MM.1S (cell line): ENCODE results near the gene VDAC1.

ENCODE experiments used
- EZH2 ChIP-seq: fragments of 300-600 bp; sonication (generic); optimal IDR thresholded peaks from 2 replicates; pipeline ENCODE3; 2017; ENCODE audit warnings: low read depth, mild to moderate bottlenecking, antibody characterized with exemption, low read length, mixed read lengths
- TF ChIP-seq, protein P1 (sequence below): fragments of 300-600 bp; sonication (generic); IDR thresholded peaks from 2 replicates; pipeline ENCODE4 v1.5.1; 2016; ENCODE audit warnings: antibody characterized with exemption, low read length, mixed read lengths

DNA sequence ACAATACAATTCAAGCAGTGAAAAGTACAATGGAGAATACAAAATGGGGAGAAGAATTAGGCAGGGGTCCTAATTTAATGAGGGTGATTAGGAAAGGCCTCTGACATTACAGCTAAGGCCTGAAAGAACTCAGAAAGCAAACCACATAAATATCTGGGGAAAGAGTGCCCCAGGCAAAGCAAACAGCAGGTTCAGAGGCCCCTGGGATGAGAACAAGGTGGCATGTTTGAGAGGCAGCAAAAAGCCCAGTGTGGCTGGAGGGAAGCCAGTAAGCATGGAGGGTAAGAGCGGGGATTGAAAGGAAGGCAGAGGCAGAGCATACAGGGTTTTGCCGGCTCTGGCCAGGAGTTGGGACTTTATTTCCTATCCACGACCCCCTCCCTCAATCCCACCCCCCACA lies 33.4 kb upstream of the VDAC1 start:
- TF ChIP-seq, protein P1, sequence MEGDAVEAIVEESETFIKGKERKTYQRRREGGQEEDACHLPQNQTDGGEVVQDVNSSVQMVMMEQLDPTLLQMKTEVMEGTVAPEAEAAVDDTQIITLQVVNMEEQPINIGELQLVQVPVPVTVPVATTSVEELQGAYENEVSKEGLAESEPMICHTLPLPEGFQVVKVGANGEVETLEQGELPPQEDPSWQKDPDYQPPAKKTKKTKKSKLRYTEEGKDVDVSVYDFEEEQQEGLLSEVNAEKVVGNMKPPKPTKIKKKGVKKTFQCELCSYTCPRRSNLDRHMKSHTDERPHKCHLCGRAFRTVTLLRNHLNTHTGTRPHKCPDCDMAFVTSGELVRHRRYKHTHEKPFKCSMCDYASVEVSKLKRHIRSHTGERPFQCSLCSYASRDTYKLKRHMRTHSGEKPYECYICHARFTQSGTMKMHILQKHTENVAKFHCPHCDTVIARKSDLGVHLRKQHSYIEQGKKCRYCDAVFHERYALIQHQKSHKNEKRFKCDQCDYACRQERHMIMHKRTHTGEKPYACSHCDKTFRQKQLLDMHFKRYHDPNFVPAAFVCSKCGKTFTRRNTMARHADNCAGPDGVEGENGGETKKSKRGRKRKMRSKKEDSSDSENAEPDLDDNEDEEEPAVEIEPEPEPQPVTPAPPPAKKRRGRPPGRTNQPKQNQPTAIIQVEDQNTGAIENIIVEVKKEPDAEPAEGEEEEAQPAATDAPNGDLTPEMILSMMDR, result no peak
- TF ChIP-seq EZH2, result no peak
